DOHH2 (cell line): Measurements from ENCODE around the gene PCNX2.

Experiments
- EZH2phosphoT487 ChIP-seq: fragments of 200-600 bp; sonication (generic); IDR thresholded peaks from 2 replicates; pipeline ENCODE4 v1.6.1; 2017; ENCODE audit warnings: borderline replicate concordance, mild to moderate bottlenecking, antibody characterized with exemption, low read length, moderate library complexity, mixed read lengths
- TF ChIP-seq, protein P1 (sequence below): fragments of 200-600 bp; sonication (generic); IDR thresholded peaks from one replicate; pipeline ENCODE4 v1.5.1; 2014; ENCODE audit warnings: antibody characterized with exemption, mild to moderate bottlenecking, low read depth, low read length; ENCODE audit not compliant: poor library complexity, severe bottlenecking

DNA sequence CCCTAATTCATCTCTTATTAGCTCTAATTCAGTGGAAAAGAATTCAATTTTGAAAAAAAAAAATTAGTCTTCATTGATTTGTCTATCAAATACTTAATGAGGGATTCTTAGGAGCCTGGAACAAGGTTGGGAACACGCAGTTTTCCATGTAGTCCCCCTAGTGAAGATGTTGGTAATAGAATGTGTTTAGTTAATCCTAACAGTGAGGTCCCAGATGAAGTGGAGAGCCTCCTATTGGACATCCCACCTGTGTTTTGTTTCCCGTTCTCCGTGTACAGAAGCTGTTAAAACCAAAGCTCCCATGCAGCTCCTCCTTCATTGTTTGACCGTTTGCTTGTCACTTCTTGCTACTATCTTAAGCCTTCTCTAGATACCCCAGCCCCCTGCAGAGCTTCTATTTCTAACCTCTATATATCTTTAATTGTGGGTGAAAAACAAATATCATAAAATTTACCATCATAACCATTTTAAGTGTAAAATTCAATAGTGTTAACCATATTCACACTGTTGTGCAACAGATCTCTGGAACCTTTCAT lies 67.5 kb downstream of the PCNX2 start:
- TF ChIP-seq, protein P1, sequence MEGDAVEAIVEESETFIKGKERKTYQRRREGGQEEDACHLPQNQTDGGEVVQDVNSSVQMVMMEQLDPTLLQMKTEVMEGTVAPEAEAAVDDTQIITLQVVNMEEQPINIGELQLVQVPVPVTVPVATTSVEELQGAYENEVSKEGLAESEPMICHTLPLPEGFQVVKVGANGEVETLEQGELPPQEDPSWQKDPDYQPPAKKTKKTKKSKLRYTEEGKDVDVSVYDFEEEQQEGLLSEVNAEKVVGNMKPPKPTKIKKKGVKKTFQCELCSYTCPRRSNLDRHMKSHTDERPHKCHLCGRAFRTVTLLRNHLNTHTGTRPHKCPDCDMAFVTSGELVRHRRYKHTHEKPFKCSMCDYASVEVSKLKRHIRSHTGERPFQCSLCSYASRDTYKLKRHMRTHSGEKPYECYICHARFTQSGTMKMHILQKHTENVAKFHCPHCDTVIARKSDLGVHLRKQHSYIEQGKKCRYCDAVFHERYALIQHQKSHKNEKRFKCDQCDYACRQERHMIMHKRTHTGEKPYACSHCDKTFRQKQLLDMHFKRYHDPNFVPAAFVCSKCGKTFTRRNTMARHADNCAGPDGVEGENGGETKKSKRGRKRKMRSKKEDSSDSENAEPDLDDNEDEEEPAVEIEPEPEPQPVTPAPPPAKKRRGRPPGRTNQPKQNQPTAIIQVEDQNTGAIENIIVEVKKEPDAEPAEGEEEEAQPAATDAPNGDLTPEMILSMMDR = no peak
- TF ChIP-seq EZH2phosphoT487 = no peak
